HG03097 (cell line): ENCODE measurements around the gene ALKBH4.
"Not testable (repeated sequence)": the region's sequence is repeated elsewhere in the genome, so short reads cannot be mapped to it uniquely, and the experiment has no call there.

Experiments used
- ATAC-seq: cut with Tn5 transposase; IDR thresholded peaks from one replicate; pipeline ENCODE4 v1.9.1; 2021; ENCODE audit not compliant: unreplicated experiment, low FRiP score

The ALKBH4 gene, protein sequence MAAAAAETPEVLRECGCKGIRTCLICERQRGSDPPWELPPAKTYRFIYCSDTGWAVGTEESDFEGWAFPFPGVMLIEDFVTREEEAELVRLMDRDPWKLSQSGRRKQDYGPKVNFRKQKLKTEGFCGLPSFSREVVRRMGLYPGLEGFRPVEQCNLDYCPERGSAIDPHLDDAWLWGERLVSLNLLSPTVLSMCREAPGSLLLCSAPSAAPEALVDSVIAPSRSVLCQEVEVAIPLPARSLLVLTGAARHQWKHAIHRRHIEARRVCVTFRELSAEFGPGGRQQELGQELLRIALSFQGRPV

GRCh38 chr7:102464577-102465280 lies at the start of gene ALKBH4, which contains the start of gene LRWD1:
Gene ALKBH4 (minus strand): TSS chr7:102464863. CDS start chr7:102464836, 27 bp downstream.
Gene LRWD1 (plus strand): TSS chr7:102464984. CDS start chr7:102465081, 97 bp downstream.
- peak; percentile 78 for ATAC-seq

- not testable (repeated sequence) for ATAC-seq
Measured at GRCh38 chr7:102512642-102513221, 48.1 kb upstream of the ALKBH4 start.

- peak; percentile 23 for ATAC-seq
Measured at GRCh38 chr7:102511860-102512522, 47.3 kb upstream of the ALKBH4 start.

- ATAC-seq = not testable (repeated sequence)
Measured at GRCh38 chr7:102510575-102510974, 45.9 kb upstream of the ALKBH4 start.

GRCh38 chr7:102507410-102508088 lies 42.9 kb upstream of the ALKBH4 start:
- not testable (repeated sequence) for ATAC-seq

DNA sequence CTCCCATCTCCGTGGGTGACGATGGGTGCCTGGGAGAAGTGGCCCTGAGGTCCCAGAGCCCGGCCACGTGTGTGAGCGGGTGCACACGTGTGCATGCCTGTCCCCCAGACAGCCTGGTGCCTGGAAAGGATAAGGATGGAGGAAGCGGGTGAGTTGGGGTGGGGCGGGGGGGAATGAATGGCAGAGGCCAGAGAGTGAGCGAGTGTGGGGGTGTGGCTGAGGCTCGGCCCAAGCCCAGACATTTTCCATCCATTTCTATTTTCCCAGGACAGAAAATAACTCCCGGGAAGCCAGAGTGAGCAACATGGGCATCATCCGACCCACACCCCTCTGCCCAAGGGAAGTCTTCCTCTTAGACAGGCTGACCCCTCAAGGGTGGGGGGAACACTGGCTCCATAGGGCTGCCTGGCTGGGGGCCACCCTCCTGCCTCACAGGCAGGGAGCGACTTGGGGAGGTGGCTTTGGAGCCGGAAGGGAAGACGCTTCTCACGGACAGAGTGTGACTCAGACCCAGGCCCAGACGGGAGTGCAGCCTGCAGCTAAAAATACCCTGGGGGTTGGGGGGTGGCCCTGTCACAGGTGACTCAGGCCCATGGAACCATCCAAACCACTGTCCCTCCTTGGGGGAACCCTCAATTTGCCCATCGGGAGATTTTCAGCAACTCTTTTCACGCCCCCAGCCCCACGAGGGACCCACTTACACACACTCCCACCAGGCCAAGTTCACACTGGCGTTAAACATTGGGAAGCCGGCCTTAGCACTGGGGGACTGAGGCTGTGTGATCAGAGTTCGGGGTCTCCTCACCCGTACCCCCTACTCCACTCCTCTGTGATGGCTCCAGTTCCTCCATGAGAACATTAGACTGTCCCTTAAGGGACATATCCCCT lies 40.9 kb upstream of the ALKBH4 start:
- not testable (repeated sequence) for ATAC-seq

DNA sequence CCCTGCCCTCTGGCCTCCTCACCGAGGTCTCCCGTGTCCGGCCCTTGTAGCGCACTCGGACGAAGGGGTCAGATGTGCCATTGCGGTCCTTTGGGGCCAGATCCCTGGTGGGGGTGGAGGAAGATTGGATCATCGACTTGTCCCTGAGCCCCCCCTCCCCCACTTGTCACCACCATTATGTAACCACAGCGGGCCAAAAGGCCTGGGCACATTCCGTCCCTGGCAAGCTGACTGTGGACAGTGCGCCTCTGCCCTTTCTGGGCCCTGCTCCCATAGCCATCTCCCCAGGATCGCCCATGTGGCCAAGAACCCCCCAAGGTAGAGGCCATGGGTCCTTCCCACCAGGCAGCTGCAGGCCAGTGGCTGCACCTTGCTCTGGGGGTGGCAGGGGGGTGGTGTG lies 38.5 kb upstream of the ALKBH4 start:
- not testable (repeated sequence) for ATAC-seq

DNA sequence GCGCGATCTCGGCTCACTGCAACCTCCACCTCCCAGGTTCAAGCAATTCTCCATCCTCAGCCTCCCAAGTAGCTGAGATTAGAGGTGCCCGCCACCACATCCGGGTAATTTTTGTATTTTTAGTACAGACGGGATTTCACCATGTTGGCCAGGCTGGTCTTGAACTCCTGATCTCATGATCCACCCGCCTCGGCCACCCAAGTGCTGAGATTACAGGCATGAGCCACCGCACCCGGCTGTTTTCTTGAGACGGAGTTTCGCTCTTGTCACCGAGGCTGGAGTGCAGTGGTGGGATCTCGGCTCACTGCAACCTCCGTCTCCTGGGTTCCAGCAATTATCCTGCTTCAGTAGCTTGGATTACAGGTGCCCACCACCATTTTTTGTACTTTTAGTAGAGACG lies 33.7 kb upstream of the ALKBH4 start:
- ATAC-seq = not testable (repeated sequence)

DNA sequence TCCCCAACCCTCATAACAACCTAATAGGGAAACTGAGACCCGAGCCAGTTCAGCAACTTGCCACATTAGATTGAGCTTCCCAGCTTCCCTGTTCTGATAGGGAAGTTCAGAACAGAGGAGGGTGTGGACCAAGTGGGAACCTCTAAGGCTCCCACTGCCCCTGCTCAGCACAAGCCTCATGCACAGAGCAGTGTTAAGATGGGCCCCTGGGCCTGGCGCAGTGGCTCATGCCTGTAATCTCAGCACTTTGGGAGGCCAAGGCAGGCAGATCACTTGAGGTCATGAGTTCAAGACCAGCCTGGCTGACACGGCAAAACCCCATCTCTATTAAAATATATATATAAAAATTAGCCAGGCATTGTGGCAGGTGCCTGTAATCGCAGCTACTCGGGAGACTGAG lies 32.6 kb upstream of the ALKBH4 start:
- not testable (repeated sequence) for ATAC-seq

DNA sequence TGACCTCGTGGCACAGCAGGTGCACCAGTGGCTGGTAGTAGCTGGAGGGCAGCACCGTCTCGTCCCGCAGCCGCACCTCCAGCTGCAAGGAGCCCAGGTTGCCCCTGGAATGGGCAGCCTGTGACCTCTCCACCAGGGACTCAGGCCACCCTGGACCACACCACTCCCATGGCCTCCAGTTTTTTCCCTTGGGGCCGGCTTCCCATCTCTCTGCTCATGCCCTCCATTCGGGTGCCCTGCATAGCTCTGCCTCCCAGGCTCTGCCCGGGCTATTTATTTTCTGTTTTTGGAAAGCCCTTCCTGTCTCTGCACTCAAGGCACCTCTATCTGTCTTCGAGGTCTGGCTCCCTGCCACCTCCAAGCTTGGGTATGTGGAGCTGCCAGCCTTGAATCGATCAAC lies 32.2 kb upstream of the ALKBH4 start:
- ATAC-seq = not testable (repeated sequence)

GRCh38 chr7:102494473-102495149 lies 29.9 kb upstream of the ALKBH4 start:
- ATAC-seq = peak; percentile 51

DNA sequence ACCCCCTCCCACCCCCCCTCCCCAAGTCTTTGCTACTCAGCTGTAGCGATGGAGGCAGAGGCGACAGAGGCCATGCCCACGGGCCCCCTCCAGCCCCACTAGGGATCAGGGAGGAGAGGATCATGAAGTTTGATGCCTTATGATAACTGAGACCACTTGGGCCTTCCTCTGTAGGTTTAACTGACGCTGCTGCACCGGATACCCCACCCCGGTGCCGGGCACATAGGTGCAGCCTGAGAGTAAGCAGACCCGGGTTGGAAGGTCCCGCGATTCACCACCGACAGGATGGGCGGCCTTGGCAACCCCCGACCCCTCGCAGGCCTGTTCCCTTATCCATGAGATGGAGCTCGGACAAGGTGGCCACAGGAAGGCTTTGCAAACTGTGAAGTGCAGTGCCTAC lies 29.4 kb upstream of the ALKBH4 start:
- ATAC-seq = peak; percentile 1

DNA sequence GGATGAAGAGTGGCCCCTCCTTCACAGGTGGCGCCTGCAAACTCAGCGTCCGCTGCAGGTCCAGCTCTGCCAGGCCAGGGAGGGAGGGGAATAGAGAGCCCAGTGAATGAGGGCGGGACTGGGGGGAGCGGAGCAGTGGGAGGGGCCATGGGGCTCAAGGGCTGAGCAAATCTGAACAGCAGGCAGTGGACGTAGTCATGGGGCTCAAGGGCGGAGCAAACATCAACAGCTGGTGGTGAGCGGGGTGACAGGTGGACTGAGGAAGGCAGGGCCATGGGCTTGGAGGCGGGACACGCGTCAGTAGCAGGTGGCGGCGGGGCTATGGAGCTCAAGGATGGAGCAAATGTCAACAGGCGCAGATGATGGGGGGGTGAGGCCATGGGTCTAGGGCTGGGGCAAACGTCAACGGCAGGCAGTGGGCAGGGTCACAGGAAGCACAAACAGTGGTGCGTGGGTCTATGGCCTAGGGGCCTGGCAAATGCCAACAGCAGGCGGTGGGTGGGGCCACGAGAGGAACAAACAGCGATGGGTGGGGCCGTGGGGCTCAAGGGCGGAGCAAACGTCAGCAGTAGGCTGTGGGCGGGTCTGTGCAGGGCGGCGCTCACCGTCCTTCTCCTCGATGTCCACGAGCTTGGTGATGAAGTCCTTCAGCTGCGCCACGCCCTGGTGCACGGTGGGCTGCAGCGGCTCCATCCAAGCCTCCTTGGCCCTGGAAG lies 28.7 kb upstream of the ALKBH4 start:
- peak; percentile 26 for ATAC-seq

DNA sequence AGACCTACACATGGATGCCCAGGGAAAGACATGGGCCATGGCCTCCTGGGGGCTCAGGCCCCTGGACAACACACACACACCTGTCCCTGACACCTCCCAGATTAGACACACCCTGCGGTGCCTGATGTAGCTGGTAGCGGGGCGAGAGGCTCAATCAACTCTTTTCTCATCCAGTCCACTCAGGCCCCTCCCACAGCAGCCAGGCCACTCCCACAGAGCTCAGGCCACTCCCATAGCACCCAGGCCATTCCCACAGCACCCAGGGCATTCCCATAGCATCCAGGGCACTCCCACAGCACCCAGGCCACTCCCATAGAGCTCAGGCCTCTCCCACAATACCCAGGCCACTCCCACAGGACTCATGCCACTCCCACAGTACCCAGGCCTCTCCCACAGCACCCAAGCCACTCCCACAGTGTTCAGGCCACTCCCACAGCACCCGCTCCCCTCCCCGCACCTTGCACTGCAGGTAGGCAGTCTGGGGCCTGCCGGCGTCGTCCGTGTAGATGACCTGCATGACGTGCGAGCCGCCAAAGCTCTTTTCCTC lies 25.9 kb upstream of the ALKBH4 start:
- peak; percentile 21 for ATAC-seq

- ATAC-seq = not testable (repeated sequence)
Measured at GRCh38 chr7:102484317-102484716, 19.7 kb upstream of the ALKBH4 start.

DNA sequence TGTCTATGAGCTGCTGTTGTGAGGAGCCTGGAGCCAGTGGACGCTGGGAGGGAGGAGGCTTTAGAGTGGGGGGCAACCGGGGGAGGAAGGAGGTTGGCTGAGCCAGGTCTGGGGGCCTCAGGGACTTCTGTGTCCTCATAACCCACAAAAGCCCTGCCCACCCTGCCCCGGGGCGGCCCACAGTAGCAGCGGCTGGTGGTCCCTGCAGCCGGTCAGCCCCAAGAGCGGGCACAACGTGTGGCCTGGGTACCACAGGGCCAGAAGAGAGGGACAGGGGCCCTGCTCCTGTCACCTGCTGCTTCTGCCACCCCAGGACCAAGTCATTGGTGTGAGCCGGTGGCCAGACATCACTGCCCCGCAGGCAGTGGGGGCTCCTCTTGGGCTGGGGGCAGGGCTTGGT lies 17.3 kb upstream of the ALKBH4 start:
- not testable (repeated sequence) for ATAC-seq

DNA sequence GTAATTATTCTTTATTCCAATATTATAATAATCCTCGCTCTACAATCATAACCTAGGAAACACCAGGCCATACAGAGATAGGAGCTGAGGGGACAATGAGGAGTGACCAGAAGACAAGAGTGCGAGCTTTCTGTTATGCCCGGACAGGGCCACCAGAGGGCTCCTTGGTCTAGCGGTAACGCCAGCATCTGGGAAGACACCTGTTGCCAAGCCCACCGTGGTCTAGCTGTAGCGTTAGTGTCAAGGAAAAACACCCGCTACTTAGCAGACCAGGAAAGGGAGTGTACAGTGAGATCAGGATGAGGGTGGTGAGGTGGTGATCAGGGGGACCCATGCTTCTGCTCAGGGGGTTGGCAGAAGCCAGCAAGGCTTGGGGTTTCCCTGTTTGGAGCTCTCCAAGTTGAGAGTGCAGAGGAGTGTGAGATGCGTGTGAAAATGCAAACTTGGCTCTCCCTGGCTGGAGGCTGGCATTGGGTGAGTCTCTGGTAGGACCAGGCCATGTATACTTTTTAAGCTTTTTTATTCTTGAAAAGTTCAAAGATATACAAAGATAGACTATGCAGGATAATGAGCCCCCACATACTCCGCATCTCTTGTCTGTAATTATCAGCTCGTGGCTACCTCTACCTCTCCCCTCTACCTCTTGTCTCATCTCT lies 15.4 kb upstream of the ALKBH4 start:
- ATAC-seq = not testable (repeated sequence)
